ENCODE measurements around the gene CIBAR2.
"Not testable (repeated sequence)": the region's sequence is repeated elsewhere in the genome, so short reads cannot be mapped to it uniquely, and the experiment has no call there.

The CIBAR2 gene

GRCh38 chr16:85123441-85123840 lies 11.2 kb upstream of the CIBAR2 start:
- not testable (repeated sequence) for H3K4me1 ChIP-seq (ENCODE audit: control insufficient read depth, insufficient read depth, low read length); H3K9me3 ChIP-seq (ENCODE audit: control insufficient read depth, low read length); H3K36me3 ChIP-seq (ENCODE audit: control insufficient read depth, insufficient read depth, low read length); H3K4me3 ChIP-seq (ENCODE audit: low read length); H3K9ac ChIP-seq (ENCODE audit: low read length); H3K27me3 ChIP-seq (ENCODE audit: control insufficient read depth, insufficient read depth, low read length)

- H3K27me3 ChIP-seq (ENCODE audit: control insufficient read depth, insufficient read depth, low read length), result no peaks in the 10 kb centered on the region
- no peaks in the 10 kb centered on the region for H3K4me1 ChIP-seq (ENCODE audit: control insufficient read depth, insufficient read depth, low read length)
- no peaks in the 10 kb centered on the region for H3K36me3 ChIP-seq (ENCODE audit: control insufficient read depth, insufficient read depth, low read length)
- no peak overlapping the region for H3K9ac ChIP-seq (ENCODE audit: low read length)
- no peak overlapping the region for H3K4me3 ChIP-seq (ENCODE audit: low read length)
- H3K9me3 ChIP-seq (ENCODE audit: control insufficient read depth, low read length), result no peaks in the 10 kb centered on the region
Observed at GRCh38 chr16:85120006-85120340, 7.7 kb upstream of the CIBAR2 start.

- H3K4me1 ChIP-seq (ENCODE audit: control insufficient read depth, insufficient read depth, low read length), result no peaks in the 10 kb centered on the region
- no peaks in the 10 kb centered on the region for H3K27me3 ChIP-seq (ENCODE audit: control insufficient read depth, insufficient read depth, low read length)
- no peaks in the 10 kb centered on the region for H3K36me3 ChIP-seq (ENCODE audit: control insufficient read depth, insufficient read depth, low read length)
- H3K9ac ChIP-seq (ENCODE audit: low read length), result no peak overlapping the region
- no peak overlapping the region for H3K4me3 ChIP-seq (ENCODE audit: low read length)
- H3K9me3 ChIP-seq (ENCODE audit: control insufficient read depth, low read length), result no peaks in the 10 kb centered on the region
Observed at GRCh38 chr16:85117418-85117817, 5.1 kb upstream of the CIBAR2 start.

DNA sequence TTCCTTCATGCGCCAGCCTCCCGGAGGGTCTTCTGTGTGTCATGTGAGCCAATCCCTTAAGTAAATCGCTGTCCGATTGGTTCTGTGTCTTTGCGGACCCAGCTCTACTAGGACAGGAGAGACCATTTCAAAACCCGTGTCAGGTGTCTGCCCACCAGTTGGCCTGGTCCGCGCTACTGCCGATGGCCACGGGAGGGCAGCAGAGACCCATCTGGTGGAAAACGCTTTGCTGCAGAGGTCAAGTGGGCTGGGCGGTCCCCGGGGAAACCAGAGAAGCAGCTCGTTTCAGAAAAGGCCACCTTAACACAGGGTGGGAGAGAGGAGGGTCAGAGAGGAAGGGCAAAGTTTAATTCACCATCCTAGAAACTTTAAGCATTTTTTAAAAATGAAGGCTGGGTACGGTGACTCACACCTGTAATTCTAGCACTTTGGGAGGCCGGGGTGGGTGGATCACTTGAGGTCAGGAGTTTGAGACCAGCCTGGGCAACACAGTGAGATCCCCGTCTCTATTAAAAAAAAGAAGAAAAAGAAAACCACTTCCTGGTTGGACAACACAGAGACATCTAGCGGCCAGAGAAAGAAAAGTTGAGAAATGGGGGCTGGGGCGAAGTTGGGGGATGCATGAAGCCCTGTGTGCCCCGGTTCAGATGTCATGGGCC lies 2.8 kb upstream of the CIBAR2 start:
- H3K9ac ChIP-seq (ENCODE audit: low read length), result peak overlapping the region; percentile 44
- H3K36me3 ChIP-seq (ENCODE audit: control insufficient read depth, insufficient read depth, low read length), result no peaks in the 10 kb centered on the region
- no peak overlapping the region for H3K4me3 ChIP-seq (ENCODE audit: low read length)

GRCh38 chr16:85113913-85114312 lies 1.6 kb upstream of the CIBAR2 start:
- Histone ChIP-seq H3K9me3 (ENCODE audit: control insufficient read depth, low read length) (no peaks in the 10 kb centered on the region), H3K36me3 (ENCODE audit: control insufficient read depth, insufficient read depth, low read length) (no peaks in the 10 kb centered on the region), H3K9ac (ENCODE audit: low read length) (no peak overlapping the region), H3K4me3 (ENCODE audit: low read length) (no peak overlapping the region), H3K4me1 (ENCODE audit: control insufficient read depth, insufficient read depth, low read length) (no peaks in the 10 kb centered on the region), H3K27me3 (ENCODE audit: control insufficient read depth, insufficient read depth, low read length) (no peaks in the 10 kb centered on the region)

More for the DNA sequence above, 2.8 kb upstream of the CIBAR2 start:
- no peaks in the 10 kb centered on the region for H3K9me3 ChIP-seq (ENCODE audit: control insufficient read depth, low read length)
- H3K4me1 ChIP-seq (ENCODE audit: control insufficient read depth, insufficient read depth, low read length), result no peaks in the 10 kb centered on the region
- no peaks in the 10 kb centered on the region for H3K27me3 ChIP-seq (ENCODE audit: control insufficient read depth, insufficient read depth, low read length)

DNA sequence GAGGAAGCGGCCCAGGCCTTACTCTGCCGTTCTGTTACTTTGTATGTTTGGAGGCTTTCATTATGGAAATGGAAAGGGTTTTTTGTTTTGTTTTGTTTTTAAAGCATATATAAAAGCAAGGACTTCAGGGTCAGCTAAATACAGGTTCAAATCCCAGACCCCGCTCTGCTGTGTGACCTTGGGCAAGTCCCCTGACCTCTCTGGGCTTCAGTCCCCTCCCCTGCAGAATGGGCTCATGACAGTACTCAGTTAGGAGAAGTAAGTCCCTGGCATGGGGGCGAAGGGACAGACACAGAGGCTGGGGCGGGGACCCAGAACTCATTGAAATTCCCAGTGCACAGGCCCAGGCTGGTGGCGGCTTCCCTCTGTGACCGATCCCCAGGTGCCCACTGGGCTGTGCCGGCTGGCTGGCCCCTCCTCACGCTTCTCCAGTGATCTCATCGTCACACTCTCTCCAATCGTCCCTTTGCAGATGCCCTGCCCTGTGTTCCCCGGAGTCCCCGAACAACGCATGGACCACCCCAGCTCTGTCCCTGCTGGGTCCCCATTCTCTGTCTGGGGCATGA lies 979 bp upstream of the CIBAR2 start:
- Histone ChIP-seq H3K4me3 (ENCODE audit: low read length) (no peak overlapping the region), H3K4me1 (ENCODE audit: control insufficient read depth, insufficient read depth, low read length) (no peaks in the 10 kb centered on the region), H3K9me3 (ENCODE audit: control insufficient read depth, low read length) (no peaks in the 10 kb centered on the region), H3K36me3 (ENCODE audit: control insufficient read depth, insufficient read depth, low read length) (no peaks in the 10 kb centered on the region), H3K27me3 (ENCODE audit: control insufficient read depth, insufficient read depth, low read length) (no peaks in the 10 kb centered on the region), H3K9ac (ENCODE audit: low read length) (no peak overlapping the region)

DNA sequence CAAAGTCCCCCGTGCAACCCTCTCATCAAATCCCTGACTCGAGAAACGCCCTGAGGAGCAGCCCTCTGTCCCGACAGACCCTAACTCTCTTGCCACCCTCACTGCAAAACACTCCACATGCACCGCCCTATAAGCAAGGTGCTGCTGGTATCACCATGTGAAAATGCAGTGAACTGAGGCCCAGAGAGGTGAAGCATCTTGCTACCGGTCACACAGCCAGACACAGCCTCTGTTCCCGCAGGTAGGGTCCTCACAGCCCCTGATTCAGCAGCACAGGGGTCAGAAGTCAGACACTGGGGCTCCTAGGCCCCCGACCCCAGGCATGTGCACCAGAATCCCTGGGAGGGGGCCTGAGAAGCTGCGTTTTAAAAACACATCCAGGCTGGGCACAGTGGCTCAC lies 1.1 kb downstream of the CIBAR2 start:
- no peak overlapping the region for H3K9ac ChIP-seq (ENCODE audit: low read length)
- no peak overlapping the region for H3K4me3 ChIP-seq (ENCODE audit: low read length)
- H3K27me3 ChIP-seq (ENCODE audit: control insufficient read depth, insufficient read depth, low read length), result no peaks in the 10 kb centered on the region
- no peaks in the 10 kb centered on the region for H3K9me3 ChIP-seq (ENCODE audit: control insufficient read depth, low read length)
- no peaks in the 10 kb centered on the region for H3K4me1 ChIP-seq (ENCODE audit: control insufficient read depth, insufficient read depth, low read length)
- H3K36me3 ChIP-seq (ENCODE audit: control insufficient read depth, insufficient read depth, low read length), result no peaks in the 10 kb centered on the region

- no peaks in the 10 kb centered on the region for H3K36me3 ChIP-seq (ENCODE audit: control insufficient read depth, insufficient read depth, low read length)
- no peaks in the 10 kb centered on the region for H3K9me3 ChIP-seq (ENCODE audit: control insufficient read depth, low read length)
- H3K4me3 ChIP-seq (ENCODE audit: low read length), result no peak overlapping the region
Observed at GRCh38 chr16:85110105-85110504, 2.2 kb downstream of the CIBAR2 start.

GRCh38 chr16:85107532-85107931 lies 4.7 kb downstream of the CIBAR2 start:
- Histone ChIP-seq H3K9me3 (ENCODE audit: control insufficient read depth, low read length) (no peaks in the 10 kb centered on the region), H3K9ac (ENCODE audit: low read length) (no peak overlapping the region), H3K36me3 (ENCODE audit: control insufficient read depth, insufficient read depth, low read length) (no peaks in the 10 kb centered on the region), H3K4me1 (ENCODE audit: control insufficient read depth, insufficient read depth, low read length) (no peaks in the 10 kb centered on the region), H3K4me3 (ENCODE audit: low read length) (no peak overlapping the region), H3K27me3 (ENCODE audit: control insufficient read depth, insufficient read depth, low read length) (no peaks in the 10 kb centered on the region)

More at GRCh38 chr16:85110105-85110504, 2.2 kb downstream of the CIBAR2 start:
- Histone ChIP-seq H3K9ac (ENCODE audit: low read length) (no peak overlapping the region), H3K27me3 (ENCODE audit: control insufficient read depth, insufficient read depth, low read length) (no peaks in the 10 kb centered on the region), H3K4me1 (ENCODE audit: control insufficient read depth, insufficient read depth, low read length) (no peaks in the 10 kb centered on the region)

- no peak overlapping the region for H3K4me3 ChIP-seq (ENCODE audit: low read length)
- no peaks in the 10 kb centered on the region for H3K36me3 ChIP-seq (ENCODE audit: control insufficient read depth, insufficient read depth, low read length)
- no peak overlapping the region for H3K9ac ChIP-seq (ENCODE audit: low read length)
- no peaks in the 10 kb centered on the region for H3K27me3 ChIP-seq (ENCODE audit: control insufficient read depth, insufficient read depth, low read length)
- no peaks in the 10 kb centered on the region for H3K4me1 ChIP-seq (ENCODE audit: control insufficient read depth, insufficient read depth, low read length)
- H3K9me3 ChIP-seq (ENCODE audit: control insufficient read depth, low read length), result no peaks in the 10 kb centered on the region
Observed at GRCh38 chr16:85107083-85107482, 5.2 kb downstream of the CIBAR2 start.

DNA sequence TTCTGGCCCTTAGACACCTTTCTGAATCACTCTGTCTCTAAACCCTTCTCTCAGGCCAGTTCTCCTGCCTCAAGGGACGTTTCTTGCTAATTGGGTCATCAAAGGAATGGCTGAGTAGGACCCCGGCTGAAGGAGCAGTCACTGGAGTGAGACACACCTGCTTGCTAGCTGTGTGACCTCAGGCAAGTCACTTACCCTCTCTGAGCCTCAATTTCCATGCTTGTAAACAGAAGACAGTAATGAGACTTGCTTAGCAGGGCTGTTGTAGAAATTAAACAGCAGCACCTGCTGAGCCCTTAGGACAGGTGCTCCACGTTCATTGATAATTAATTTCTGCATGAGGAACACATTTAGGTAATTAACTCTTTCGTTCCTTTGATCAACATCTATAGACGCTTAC lies 6.8 kb downstream of the CIBAR2 start:
- Histone ChIP-seq H3K9ac (ENCODE audit: low read length) (no peak overlapping the region), H3K27me3 (ENCODE audit: control insufficient read depth, insufficient read depth, low read length) (no peaks in the 10 kb centered on the region), H3K4me3 (ENCODE audit: low read length) (no peak overlapping the region), H3K36me3 (ENCODE audit: control insufficient read depth, insufficient read depth, low read length) (no peaks in the 10 kb centered on the region), H3K9me3 (ENCODE audit: control insufficient read depth, low read length) (no peaks in the 10 kb centered on the region), H3K4me1 (ENCODE audit: control insufficient read depth, insufficient read depth, low read length) (no peaks in the 10 kb centered on the region)

DNA sequence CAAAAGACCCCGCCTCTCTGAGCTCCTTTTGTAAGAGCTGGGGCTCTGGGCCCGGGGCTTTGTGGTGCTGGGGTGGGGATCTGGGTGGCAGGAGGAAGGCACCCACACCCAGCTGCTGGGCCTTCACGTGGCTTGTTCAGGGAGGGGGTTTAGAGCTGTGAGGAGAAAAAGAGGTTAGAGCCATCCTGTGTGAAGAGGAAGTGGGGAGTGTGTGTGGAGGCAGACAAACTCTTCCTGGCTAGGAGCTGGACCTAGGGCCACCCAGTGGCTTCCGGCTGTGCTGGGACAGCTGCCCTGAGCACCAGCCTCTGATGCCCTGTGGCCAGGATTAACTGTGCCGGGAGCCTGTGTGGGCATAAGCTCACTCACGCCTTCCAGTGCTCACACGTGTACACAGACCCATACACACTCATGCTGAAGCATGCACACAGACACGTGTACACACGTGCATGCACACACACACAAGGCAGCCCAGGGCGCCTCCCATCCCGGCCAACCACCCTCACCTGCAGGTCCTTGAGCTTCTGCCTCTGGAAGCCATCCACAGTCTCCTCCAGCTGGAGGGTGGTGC lies 7.4 kb downstream of the CIBAR2 start:
- Histone ChIP-seq H3K4me1 (ENCODE audit: control insufficient read depth, insufficient read depth, low read length) (no peaks in the 10 kb centered on the region), H3K4me3 (ENCODE audit: low read length) (no peak overlapping the region), H3K9ac (ENCODE audit: low read length) (no peak overlapping the region), H3K27me3 (ENCODE audit: control insufficient read depth, insufficient read depth, low read length) (no peaks in the 10 kb centered on the region), H3K9me3 (ENCODE audit: control insufficient read depth, low read length) (no peaks in the 10 kb centered on the region), H3K36me3 (ENCODE audit: control insufficient read depth, insufficient read depth, low read length) (no peaks in the 10 kb centered on the region)

All from mucosa of stomach (tissue), 1 donor.